HEK293 (cell line): Measurements from ENCODE around the gene MZB1.

Source experiments
- BCL6B ChIP-seq: fragments of 450-650 bp; formaldehyde crosslinking; IDR thresholded peaks from 2 replicates; pipeline ENCODE4 v1.5.1; 2017; ENCODE audit warnings: missing biosample characterization, missing genetic modification characterization
- ELK4 ChIP-seq: IDR thresholded peaks from 2 replicates; pipeline ENCODE4 v1.6.1; 2011; ENCODE audit warnings: mild to moderate bottlenecking, low read depth, low read length, borderline replicate concordance
- FEZF1 ChIP-seq: fragments of 450-650 bp; formaldehyde crosslinking; IDR thresholded peaks from 2 replicates; pipeline ENCODE4 v1.5.1; 2016; ENCODE audit warnings: missing biosample characterization, missing genetic modification characterization
- GLIS1 ChIP-seq: fragments of 450-650 bp; formaldehyde crosslinking; IDR thresholded peaks from 2 replicates; pipeline ENCODE4 v1.5.1; 2016; ENCODE audit warnings: missing biosample characterization, missing genetic modification characterization
- HIC1 ChIP-seq: fragments of 450-650 bp; formaldehyde crosslinking; IDR thresholded peaks from 2 replicates; pipeline ENCODE4 v1.5.1; 2016; ENCODE audit warnings: missing biosample characterization, missing genetic modification characterization
- MZF1 ChIP-seq: fragments of 450-650 bp; formaldehyde crosslinking; IDR thresholded peaks from 2 replicates; pipeline ENCODE4 v1.5.1; 2017; ENCODE audit warnings: missing biosample characterization, missing genetic modification characterization, borderline replicate concordance
- OVOL3 ChIP-seq: fragments of 450-650 bp; formaldehyde crosslinking; IDR thresholded peaks from 2 replicates; pipeline ENCODE4 v1.5.1; 2016; ENCODE audit warnings: missing biosample characterization, missing genetic modification characterization
- PATZ1 ChIP-seq: fragments of 450-650 bp; formaldehyde crosslinking; IDR thresholded peaks from 2 replicates; pipeline ENCODE4 v1.5.1; 2016; ENCODE audit warnings: missing biosample characterization, missing genetic modification characterization
- PRDM6 ChIP-seq: fragments of 450-650 bp; formaldehyde crosslinking; IDR thresholded peaks from 2 replicates; pipeline ENCODE4 v1.5.1; 2017; ENCODE audit warnings: missing biosample characterization, missing genetic modification characterization
- SALL2 ChIP-seq: fragments of 450-650 bp; formaldehyde crosslinking; IDR thresholded peaks from 2 replicates; pipeline ENCODE4 v1.5.0; 2017; ENCODE audit warnings: missing biosample characterization, mild to moderate bottlenecking, missing genetic modification characterization, borderline replicate concordance
- SP2 ChIP-seq: fragments of 450-650 bp; formaldehyde crosslinking; IDR thresholded peaks from 2 replicates; pipeline ENCODE4 v1.5.1; 2016; ENCODE audit warnings: missing biosample characterization, missing genetic modification characterization
- ZBTB44 ChIP-seq: fragments of 450-650 bp; IDR thresholded peaks from 2 replicates; pipeline ENCODE4 v1.5.1; 2018; ENCODE audit warnings: missing biosample characterization, mild to moderate bottlenecking, missing genetic modification characterization
- ZBTB8A ChIP-seq: fragments of 450-650 bp; formaldehyde crosslinking; IDR thresholded peaks from 2 replicates; pipeline ENCODE4 v1.5.1; 2016; ENCODE audit warnings: missing biosample characterization, missing genetic modification characterization
- ZNF169 ChIP-seq: fragments of 450-650 bp; formaldehyde crosslinking; IDR thresholded peaks from 2 replicates; pipeline ENCODE4 v1.5.1; 2016; ENCODE audit warnings: missing biosample characterization, missing genetic modification characterization
- ZNF175 ChIP-seq: fragments of 450-650 bp; formaldehyde crosslinking; IDR thresholded peaks from 2 replicates; pipeline ENCODE4 v1.5.1; 2016; ENCODE audit warnings: missing biosample characterization, missing genetic modification characterization
- ZNF214 ChIP-seq: fragments of 450-650 bp; formaldehyde crosslinking; IDR thresholded peaks from 2 replicates; pipeline ENCODE4 v1.5.1; 2017; ENCODE audit warnings: missing biosample characterization, mild to moderate bottlenecking, missing genetic modification characterization, borderline replicate concordance
- ZNF24 ChIP-seq: fragments of 450-650 bp; formaldehyde crosslinking; IDR thresholded peaks from 2 replicates; pipeline ENCODE4 v1.5.1; 2016; ENCODE audit warnings: missing biosample characterization, missing genetic modification characterization
- ZNF366 ChIP-seq: fragments of 450-650 bp; formaldehyde crosslinking; conservative IDR thresholded peaks from 2 replicates; pipeline ENCODE4 v1.5.1; 2016; ENCODE audit warnings: missing biosample characterization, missing genetic modification characterization
- ZNF510 ChIP-seq: fragments of 450-650 bp; formaldehyde crosslinking; IDR thresholded peaks from 2 replicates; pipeline ENCODE4 v1.5.1; 2018; ENCODE audit warnings: mild to moderate bottlenecking, missing genetic modification characterization, missing biosample characterization; ENCODE audit not compliant: insufficient replicate concordance
- ZNF544 ChIP-seq: fragments of 450-650 bp; formaldehyde crosslinking; IDR thresholded peaks from 2 replicates; pipeline ENCODE4 v1.5.0; 2017; ENCODE audit warnings: missing biosample characterization, missing genetic modification characterization
- ZNF645 ChIP-seq: fragments of 450-650 bp; formaldehyde crosslinking; IDR thresholded peaks from 2 replicates; pipeline ENCODE4; 2016; ENCODE audit warnings: missing biosample characterization, missing genetic modification characterization
- ZNF76 ChIP-seq: fragments of 450-650 bp; formaldehyde crosslinking; IDR thresholded peaks from 2 replicates; pipeline ENCODE4; 2016; ENCODE audit warnings: low read depth, missing biosample characterization, missing genetic modification characterization, borderline replicate concordance
- ZSCAN4 ChIP-seq: fragments of 450-650 bp; formaldehyde crosslinking; IDR thresholded peaks from 2 replicates; pipeline ENCODE4 v1.5.1; 2017; ENCODE audit warnings: missing biosample characterization, missing genetic modification characterization

Gene MZB1

GRCh38 chr5:139341689-139342422, 47.9 kb downstream of the MZB1 start, which contains the start of gene PAIP2 (continued):
- 0 out of 2 replicates have a peak, but pooled peaks have one; percentile 43 for TF ChIP-seq ZNF169
- TF ChIP-seq ZNF24 (tag by site-specific recombination), result peak; percentile 96
- TF ChIP-seq ZNF510 (tag by site-specific recombination), result no peak
- TF ChIP-seq ZNF544 (tag by site-specific recombination), result no peak
- peak; percentile 90 for TF ChIP-seq PATZ1 (tag by site-specific recombination)
- peak; percentile 90 for TF ChIP-seq ZNF76
- no peak for TF ChIP-seq ZNF175
- TF ChIP-seq ZNF645 (tag by site-specific recombination), result 0 out of 2 replicates have a peak, but pooled peaks have one; percentile 82
- peak; percentile 67 for TF ChIP-seq ZBTB8A (tag by site-specific recombination)
- peak; percentile 85 for TF ChIP-seq ZNF366
- TF ChIP-seq HIC1 (tag by site-specific recombination), result no peak
- TF ChIP-seq FEZF1 (tag by site-specific recombination), result 0 out of 2 replicates have a peak, but pooled peaks have one; percentile 6
- peak; percentile 49; the same call in 1 of the 2 replicates for TF ChIP-seq ZBTB44 (tag by site-specific recombination)
- no peak for TF ChIP-seq BCL6B (tag by site-specific recombination)
- TF ChIP-seq SALL2 (tag by site-specific recombination), result no peak
- TF ChIP-seq ZSCAN4 (tag by site-specific recombination), result peak; percentile 58; the same call in 1 of the 2 replicates
- no peak; the same call in 1 of the 2 replicates for TF ChIP-seq ELK4
- peak; percentile 94 for TF ChIP-seq SP2 (tag by site-specific recombination)
- TF ChIP-seq ZNF214, result no peak
- peak; percentile 84; the same call in 1 of the 2 replicates for TF ChIP-seq MZF1 (tag by site-specific recombination)
- TF ChIP-seq GLIS1 (tag by site-specific recombination), result peak; percentile 38
- no peak; the same call in 1 of the 2 replicates for TF ChIP-seq PRDM6
- peak; percentile 88 for TF ChIP-seq OVOL3 (tag by site-specific recombination)
